Endothelial cell of umbilical vein (primary cell): Measurements from ENCODE around the gene TEX35.

Source experiments
- CTCF ChIP-seq, 2 donors: IDR thresholded peaks; 1 replicate in 1 of 2; 2 replicates in 1 of 2; pipeline ENCODE4 v1.5.1; 2011; ENCODE audit warnings: low read length in 2 of 2, mild to moderate bottlenecking in 2 of 2, moderate library complexity in 2 of 2, control low read depth in 1 of 2, inconsistent platforms in 1 of 2, low read depth in 1 of 2; ENCODE audit not compliant: insufficient read depth in 1 of 2; ENCODE audit errors: extremely low read depth in 1 of 2
- EZH2 ChIP-seq: IDR thresholded peaks from 2 replicates; pipeline ENCODE4 v1.6.1; 2012; ENCODE audit warnings: borderline replicate concordance, low read depth, mild to moderate bottlenecking, moderate library complexity, low read length, inconsistent platforms; ENCODE audit not compliant: severe bottlenecking
- GATA2 ChIP-seq: IDR thresholded peaks from 2 replicates; pipeline ENCODE4 v1.7.0; 2011; ENCODE audit warnings: low read depth, mild to moderate bottlenecking, moderate library complexity, mixed read lengths, low read length; ENCODE audit not compliant: insufficient read length, insufficient read depth
- JUN ChIP-seq: IDR thresholded peaks from 2 replicates; pipeline ENCODE4 v1.6.1; 2011; ENCODE audit warnings: borderline replicate concordance, low read depth; ENCODE audit not compliant: insufficient read length, insufficient read depth
- MAX ChIP-seq: IDR thresholded peaks from 2 replicates; pipeline ENCODE4 v1.6.1; 2011; ENCODE audit not compliant: insufficient read depth, insufficient read length
- MYC ChIP-seq: IDR thresholded peaks from one replicate; pipeline ENCODE4 v1.6.1; 2011; ENCODE audit warnings: mild to moderate bottlenecking, low read depth, low read length
- POLR2A ChIP-seq: IDR thresholded peaks from 2 replicates; pipeline ENCODE4 v1.6.1; 2012; ENCODE audit warnings: low read depth, mild to moderate bottlenecking, control low read depth, low read length
- POLR2AphosphoS5 ChIP-seq: IDR thresholded peaks from 2 replicates; pipeline ENCODE4 v1.6.1; 2012; ENCODE audit warnings: low read depth, mild to moderate bottlenecking, control low read depth, low read length, moderate library complexity; ENCODE audit not compliant: insufficient read depth

GRCh38 chr1:178530502-178530901 is 17.6 kb downstream of the TEX35 start:
- TF ChIP-seq POLR2AphosphoS5, result no peak
- TF ChIP-seq CTCF (IDR thresholded peaks at IDR 0.05; ENCODE audit: extremely low read depth in 1 of 2, insufficient read depth in 1 of 2, low read depth in 1 of 2, low read length in 2 of 2), result no peak
- TF ChIP-seq POLR2A, result no peak
- TF ChIP-seq MAX, result no peak
- TF ChIP-seq EZH2, result no peak
- TF ChIP-seq JUN, result no peak
- TF ChIP-seq MYC, result no peak
- no peak for TF ChIP-seq GATA2
